Astrocyte of the hippocampus (primary cell): ENCODE results near the gene EDEM3.
"Not testable (repeated sequence)": the region's sequence is repeated elsewhere in the genome, so short reads cannot be mapped to it uniquely, and the experiment has no call there.

ENCODE experiments used
- DNase-seq: peaks from one replicate; pipeline ENCODE4 v3.0.0; 2011; ENCODE audit warnings: low read depth, low spot score

EDEM3 gene

GRCh38 chr1:184769241-184769640 lies 14.6 kb upstream of the EDEM3 start:
- no peak for DNase-seq

- no peak for DNase-seq
These were observed 13.8 kb upstream of the EDEM3 start for GRCh38 chr1:184768467-184768866.

- DNase-seq: no peak
These were observed 12.9 kb upstream of the EDEM3 start for GRCh38 chr1:184767591-184767990.

GRCh38 chr1:184764483-184764882 lies 9.8 kb upstream of the EDEM3 start:
- no peak for DNase-seq

- DNase-seq: not testable (repeated sequence)
These were observed 8.9 kb upstream of the EDEM3 start for GRCh38 chr1:184763520-184763919.

GRCh38 chr1:184761969-184762485 lies 7.4 kb upstream of the EDEM3 start:
- DNase-seq: no peak

- no peak for DNase-seq
These were observed 5.0 kb upstream of the EDEM3 start for GRCh38 chr1:184759651-184760050.

GRCh38 chr1:184759112-184759511 lies 4.5 kb upstream of the EDEM3 start:
- no peak for DNase-seq

GRCh38 chr1:184757891-184758290 lies 3.2 kb upstream of the EDEM3 start:
- DNase-seq: no peak

- DNase-seq: no peak
These were observed 2.7 kb upstream of the EDEM3 start for GRCh38 chr1:184757406-184757805.

- no peak for DNase-seq
These were observed 788 bp upstream of the EDEM3 start for GRCh38 chr1:184755226-184756065.

GRCh38 chr1:184753608-184754475 lies 816 bp downstream of the EDEM3 start:
- DNase-seq: peak; percentile 53

GRCh38 chr1:184753117-184753516 lies 1.5 kb downstream of the EDEM3 start:
- no peak for DNase-seq

- DNase-seq: no peak
These were observed 2.0 kb downstream of the EDEM3 start for GRCh38 chr1:184752656-184753055.

GRCh38 chr1:184748740-184749139 lies 5.9 kb downstream of the EDEM3 start:
- DNase-seq: no peak

GRCh38 chr1:184747089-184747955 lies 7.3 kb downstream of the EDEM3 start:
- no peak for DNase-seq

- DNase-seq: no peak
These were observed 8.6 kb downstream of the EDEM3 start for GRCh38 chr1:184745929-184746638.

GRCh38 chr1:184745110-184745509 lies 9.5 kb downstream of the EDEM3 start:
- no peak for DNase-seq

- DNase-seq: no peak
These were observed 11.4 kb downstream of the EDEM3 start for GRCh38 chr1:184743062-184743756.

GRCh38 chr1:184740344-184740743 lies 14.3 kb downstream of the EDEM3 start:
- DNase-seq: no peak
